ENCODE results near the gene PDZK1.
"Not testable (repeated sequence)": the region's sequence is repeated elsewhere in the genome, so short reads cannot be mapped to it uniquely, and the experiment has no call there.

GRCh38 chr1:145686078-145686477 lies 21.1 kb downstream of the PDZK1 start:
- TF ChIP-seq CTCF, POLR2A, EP300 (IDR thresholded peaks at IDR 0.05): not testable (repeated sequence)
